Activated gamma-delta T cell treated with anti-CD3 and anti-CD28 coated beads, Interleukin-2, amount 50 U/mL, for 16 hours (primary cell): ENCODE results near the gene NOPCHAP1.

ENCODE experiments used
- DNase-seq: peaks from one replicate; pipeline ENCODE4 v3.0.0-alpha.2; 2020; ENCODE audit warnings: low read depth

Gene NOPCHAP1

DNA sequence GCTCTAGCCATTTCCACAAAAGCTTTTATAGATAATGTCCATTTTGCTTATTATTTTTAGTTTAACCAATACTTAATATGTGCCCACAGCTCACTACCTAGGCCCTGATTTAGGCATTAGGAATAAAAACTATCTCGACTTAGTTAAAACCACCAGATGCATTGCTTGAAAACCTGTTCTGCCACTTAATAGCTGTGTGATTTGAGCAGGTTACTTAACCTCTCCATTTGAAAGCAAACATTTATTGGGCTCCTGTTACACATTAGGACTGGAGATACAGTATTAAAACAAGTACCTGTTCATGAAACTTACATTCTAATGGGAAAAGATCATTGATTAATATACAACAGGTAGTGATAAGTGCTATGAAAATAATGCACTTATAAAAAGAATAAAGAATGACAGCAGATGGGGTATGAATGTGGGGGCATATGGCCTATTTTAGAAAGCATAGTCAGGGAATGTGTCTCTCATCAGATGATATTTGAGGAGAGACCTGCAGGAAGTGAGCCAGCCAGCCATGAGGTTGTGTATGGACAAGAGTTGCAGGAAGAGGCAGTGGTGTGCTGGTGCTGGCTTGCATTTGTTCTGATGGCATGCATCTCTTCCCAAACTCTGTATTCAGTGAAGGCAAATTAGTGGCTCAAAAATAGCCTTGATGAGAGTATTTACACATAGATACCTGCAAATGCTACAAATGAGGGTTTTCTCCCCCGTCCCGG, 34.3 kb downstream of the NOPCHAP1 start:
- DNase-seq = no peak

DNA sequence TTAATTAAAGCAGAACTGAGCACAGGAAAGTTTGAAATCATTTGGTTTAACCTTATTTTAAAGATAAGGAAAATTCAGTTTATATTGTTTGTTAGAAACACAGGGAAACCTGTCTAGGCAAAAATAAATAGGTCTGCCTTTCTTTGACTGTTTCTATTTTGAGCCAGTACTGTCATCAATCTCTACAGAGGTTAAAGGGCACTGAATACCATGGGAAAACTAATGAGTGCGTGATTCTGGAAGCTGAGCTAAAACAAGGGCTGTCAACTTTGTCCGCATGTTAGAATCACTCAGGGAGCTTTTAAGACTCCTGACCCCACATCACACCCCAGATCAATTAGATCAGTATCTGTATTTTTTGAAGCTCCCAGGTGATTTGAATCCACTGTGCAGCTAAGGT, 38.8 kb downstream of the NOPCHAP1 start:
- no peak for DNase-seq

DNA sequence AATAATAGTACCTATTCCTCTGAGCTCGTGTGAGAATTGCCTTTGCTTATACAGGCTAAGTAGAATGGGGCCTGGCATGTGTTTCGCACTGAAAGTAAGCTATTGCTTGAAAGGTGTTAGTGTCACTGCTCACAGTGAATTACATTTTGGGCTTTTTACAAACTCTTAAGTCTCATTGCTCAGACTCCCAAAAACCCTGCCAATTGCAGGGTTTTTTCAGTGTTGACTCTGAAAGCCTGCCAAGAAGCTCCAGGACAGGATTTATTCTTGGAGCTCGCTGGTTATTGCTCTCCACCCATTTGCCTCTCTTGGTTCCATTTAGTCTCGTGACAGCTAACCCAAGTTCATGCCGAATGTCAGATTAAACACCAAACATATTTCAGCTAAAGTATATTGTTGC, 39.8 kb downstream of the NOPCHAP1 start:
- DNase-seq = no peak

DNA sequence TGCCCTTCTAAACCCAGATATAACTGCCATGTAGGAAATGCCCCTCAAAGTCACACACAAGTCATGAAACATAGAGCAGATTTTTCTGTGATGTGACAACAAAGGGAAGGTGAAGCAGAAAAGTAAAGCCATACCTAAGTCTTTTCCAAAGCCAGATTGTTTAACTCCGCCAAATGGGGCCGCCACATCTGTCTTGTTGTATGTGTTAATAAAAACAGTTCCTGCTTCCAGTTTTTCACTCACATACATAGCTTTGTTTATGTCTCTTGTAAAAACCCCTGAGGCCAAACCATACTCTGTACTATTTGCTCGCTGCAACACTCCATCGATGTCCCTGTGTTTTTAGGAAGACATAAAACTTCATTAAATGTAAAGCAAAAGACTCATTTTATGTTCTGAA, 40.3 kb downstream of the NOPCHAP1 start:
- no peak for DNase-seq

DNA sequence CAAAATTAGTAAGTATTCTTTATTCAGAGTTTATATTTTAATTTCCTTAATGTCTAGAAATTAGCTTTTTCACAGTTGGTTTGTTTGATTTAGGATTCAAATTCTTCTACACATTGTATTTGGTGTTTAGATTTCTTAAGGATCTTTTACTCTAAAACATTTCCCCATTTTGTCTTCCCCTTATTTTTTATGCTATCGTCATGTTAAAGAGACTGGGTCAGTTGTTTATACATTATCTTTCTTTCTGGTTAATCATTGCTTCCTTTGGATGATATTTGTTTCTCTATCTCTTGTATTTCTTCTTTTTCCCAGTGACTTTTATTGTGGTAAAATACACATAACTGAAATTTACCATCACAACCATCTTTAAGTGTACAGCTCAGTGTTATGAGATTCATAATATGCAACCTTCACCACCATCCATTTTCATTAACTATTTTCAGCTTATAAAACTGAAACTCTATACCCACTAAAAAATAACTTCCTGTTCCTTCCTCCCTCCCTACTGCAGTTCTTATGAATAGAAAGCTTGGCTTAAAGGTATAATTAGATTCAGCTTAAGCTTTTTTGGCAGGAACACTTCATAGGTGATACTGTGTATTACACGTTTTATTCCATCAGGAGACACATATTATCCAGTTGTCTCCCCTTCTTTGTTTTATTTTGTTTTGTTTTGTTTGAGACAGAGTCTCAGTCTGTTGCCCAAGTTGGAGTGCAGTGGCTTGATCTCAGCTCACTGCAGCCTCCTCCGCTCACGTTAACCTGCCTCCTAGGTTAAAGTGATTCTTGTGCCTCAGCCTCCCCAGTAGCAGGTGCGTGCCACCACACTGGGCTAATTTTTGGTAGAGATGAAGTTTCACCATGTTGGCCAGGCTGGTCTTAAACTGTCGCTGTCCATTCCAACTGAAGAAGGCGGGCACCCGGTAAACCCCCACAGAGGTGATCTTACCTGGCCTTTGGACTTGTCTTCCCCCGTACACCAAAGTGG, 45.0 kb downstream of the NOPCHAP1 start:
- DNase-seq = no peak

DNA sequence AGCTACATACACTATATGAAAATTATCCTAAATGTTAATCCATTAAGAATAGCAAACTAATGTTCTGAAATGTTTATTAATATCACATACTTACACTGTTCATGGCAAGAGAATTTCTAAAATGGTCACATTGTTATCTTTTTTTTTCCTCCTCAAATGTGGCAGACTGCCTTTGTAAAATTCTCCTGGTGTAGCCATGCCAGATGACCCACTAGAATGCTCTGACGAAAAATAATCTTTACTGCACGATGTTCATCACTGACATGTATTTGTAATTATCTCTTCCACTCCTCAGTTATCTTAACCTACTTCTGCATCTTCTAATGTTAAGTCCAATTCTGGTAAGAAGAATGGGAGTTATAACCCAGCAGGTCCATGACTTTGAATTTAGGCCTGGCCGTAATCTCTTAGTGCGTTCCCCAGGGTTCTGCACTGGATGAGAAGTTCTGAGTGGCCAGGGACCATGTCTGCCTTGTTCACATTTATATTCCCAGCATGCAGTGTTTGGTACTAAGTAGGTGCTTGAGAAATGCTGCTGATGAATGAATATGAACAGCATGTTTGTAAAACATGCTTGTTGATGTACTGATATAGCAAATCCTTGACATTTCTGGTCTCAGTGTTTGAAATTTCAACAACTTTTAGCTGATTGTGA, 46.7 kb downstream of the NOPCHAP1 start:
- DNase-seq = no peak

DNA sequence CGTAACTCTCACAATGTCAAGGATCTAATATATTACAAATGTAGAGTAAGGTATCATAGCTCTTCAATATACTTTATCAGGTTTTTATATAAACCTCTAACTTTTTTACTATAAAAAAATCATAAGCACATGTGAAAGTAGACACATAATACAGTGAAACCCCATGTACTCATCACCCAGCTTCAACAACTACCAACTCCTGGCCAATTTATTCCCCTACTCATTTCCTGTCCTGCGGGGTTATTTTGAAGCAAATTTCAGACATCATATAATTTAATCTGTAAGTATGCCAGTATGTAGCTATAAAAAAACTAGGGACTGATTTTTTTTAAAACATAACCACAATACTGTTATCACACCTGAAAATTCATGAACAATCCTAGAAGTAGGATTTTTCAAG, 47.7 kb downstream of the NOPCHAP1 start:
- DNase-seq = no peak
